ENCODE measurements around the gene SMARCAL1. TPM values are rescaled to one million over a fixed set of nuclear protein-coding genes. Genes with fewer than 3 reads are reported as not detected.
"Not testable (repeated sequence)": the region's sequence is repeated elsewhere in the genome, so short reads cannot be mapped to it uniquely, and the experiment has no call there.

The SMARCAL1 gene
- total RNA-seq, 1 donor from 2014 or later: 19.0 TPM

GRCh38 chr2:216516730-216517350 lies 104.6 kb downstream of the SMARCAL1 start:
- Histone ChIP-seq H3K36me3 (no peaks in the 10 kb centered on the region), H3K27ac (no peak overlapping the region), H3K4me3 (no peak overlapping the region), H3K27me3 (ENCODE audit: low read depth) (no peaks in the 10 kb centered on the region), H3K4me1 (no peaks in the 10 kb centered on the region), H3K9me3 (no peaks in the 10 kb centered on the region)
- DNase-seq: no peak
- ATAC-seq: peak; percentile 56 to 68
- intact Hi-C loops (cut with DNase I): no loop called here
- peak; percentile 66 for TF ChIP-seq CTCF (IDR thresholded peaks at IDR 0.05)

GRCh38 chr2:216517447-216518225 lies 105.4 kb downstream of the SMARCAL1 start:
- H3K4me3 ChIP-seq: no peak overlapping the region
- no peaks in the 10 kb centered on the region for H3K27me3 ChIP-seq (ENCODE audit: low read depth)
- ATAC-seq (peak; percentile 51 to 61), DNase-seq (no peak)
- no peak overlapping the region for H3K27ac ChIP-seq
- intact Hi-C loops (cut with DNase I): no loop called here
- no peaks in the 10 kb centered on the region for H3K9me3 ChIP-seq
- no peaks in the 10 kb centered on the region for H3K4me1 ChIP-seq
- TF ChIP-seq CTCF (IDR thresholded peaks at IDR 0.05): no peak
- H3K36me3 ChIP-seq: no peaks in the 10 kb centered on the region

- H3K36me3 ChIP-seq; DNase-seq; intact Hi-C loops (cut with DNase I); ATAC-seq; H3K9me3 ChIP-seq; H3K27me3 ChIP-seq (ENCODE audit: low read depth); H3K4me1 ChIP-seq; H3K27ac ChIP-seq; H3K4me3 ChIP-seq: not testable (repeated sequence)
These were observed 106.4 kb downstream of the SMARCAL1 start for GRCh38 chr2:216518566-216519119.

GRCh38 chr2:216519154-216519762 lies 107.0 kb downstream of the SMARCAL1 start:
- no peaks in the 10 kb centered on the region for H3K4me1 ChIP-seq
- intact Hi-C loops (cut with DNase I): no loop called here
- no peak overlapping the region for H3K27ac ChIP-seq
- no peaks in the 10 kb centered on the region for H3K27me3 ChIP-seq (ENCODE audit: low read depth)
- H3K9me3 ChIP-seq: no peaks in the 10 kb centered on the region
- peak; percentile 77 for TF ChIP-seq CTCF (IDR thresholded peaks at IDR 0.05)
- DNase-seq: no peak
- ATAC-seq: peak; percentile 80
- H3K36me3 ChIP-seq: no peaks in the 10 kb centered on the region
- no peak overlapping the region for H3K4me3 ChIP-seq

GRCh38 chr2:216520112-216520511 lies 107.8 kb downstream of the SMARCAL1 start:
- H3K36me3 ChIP-seq: no peaks in the 10 kb centered on the region
- no peak overlapping the region for H3K27ac ChIP-seq
- no peaks in the 10 kb centered on the region for H3K4me1 ChIP-seq
- ATAC-seq (no peak), DNase-seq (no peak)
- H3K27me3 ChIP-seq (ENCODE audit: low read depth): no peaks in the 10 kb centered on the region
- H3K4me3 ChIP-seq: no peak overlapping the region
- no peak for TF ChIP-seq CTCF (IDR thresholded peaks at IDR 0.05)
- no peaks in the 10 kb centered on the region for H3K9me3 ChIP-seq
- intact Hi-C loops (cut with DNase I): loop anchor here (5.0 kb wide), 1 partner anchor 147 kb away; no protein-coding TSS in a partner anchor

Measured in lower lobe of right lung (tissue), 2 donors.